OCI-LY3 (cell line): ENCODE data around the gene DNAAF5.

ENCODE experiments used
- H2AFZ ChIP-seq: fragments of 200-600, 300-600 bp; shearing (Covaris generic); 2 replicates; pipeline ENCODE4 v1.6.0; 2014; ENCODE audit warnings: antibody characterized with exemption, low read depth, low read length
- H3K27ac ChIP-seq: fragments of 200-600, 300-600 bp; sonication (generic); 2 replicates; pipeline ENCODE4 v1.5.1; 2014; ENCODE audit warnings: mild to moderate bottlenecking, low read length, moderate library complexity, mixed read lengths
- H3K27me3 ChIP-seq: fragments of 200-600, 300-600 bp; sonication (generic); 2 replicates; pipeline ENCODE4 v1.6.1; 2014; ENCODE audit warnings: low read depth, low read length, mixed read lengths
- H3K36me3 ChIP-seq: fragments of 200-600, 300-600 bp; sonication (generic); replicated peaks from 2 replicates; pipeline ENCODE3; 2014; ENCODE audit warnings: low read depth, low read length, mixed read lengths
- H3K4me1 ChIP-seq: fragments of 300-600, 200-600 bp; sonication (generic); 2 replicates; pipeline ENCODE4 v1.6.1; 2014; ENCODE audit warnings: low read length, mixed read lengths
- H3K4me2 ChIP-seq: fragments of 200-600, 300-600 bp; sonication (generic); 2 replicates; pipeline ENCODE4 v1.6.1; 2014; ENCODE audit warnings: low read length, mixed read lengths
- H3K4me3 ChIP-seq: fragments of 300-600, 200-600 bp; sonication (generic); 2 replicates; pipeline ENCODE4 v1.5.1; 2014; ENCODE audit warnings: antibody characterized with exemption, mild to moderate bottlenecking, low read length, moderate library complexity
- H3K79me2 ChIP-seq: fragments of 300-600, 200-600 bp; shearing (Covaris generic); 2 replicates; pipeline ENCODE4 v1.6.1; 2014; ENCODE audit warnings: mild to moderate bottlenecking, low read length, mixed read lengths
- H3K9ac ChIP-seq: fragments of 300-600, 200-600 bp; shearing (Covaris generic); 2 replicates; pipeline ENCODE4 v1.6.0; 2014; ENCODE audit warnings: mild to moderate bottlenecking, low read length, moderate library complexity
- H3K9me3 ChIP-seq: fragments of 200-600, 300-600 bp; shearing (Covaris generic); 2 replicates; pipeline ENCODE4 v1.6.1; 2014; ENCODE audit warnings: low read length, mixed read lengths; ENCODE audit not compliant: insufficient read depth
- H4K20me1 ChIP-seq: fragments of 200-600, 300-600 bp; sonication (generic); 2 replicates; pipeline ENCODE4 v1.6.1; 2016; ENCODE audit warnings: low read length, mixed read lengths; ENCODE audit not compliant: insufficient read depth
- EZH2phosphoT487 ChIP-seq: fragments of 200-600 bp; shearing (Covaris generic); IDR thresholded peaks from 2 replicates; pipeline ENCODE4 v1.6.1; 2018; ENCODE audit warnings: antibody characterized with exemption, mixed run types, low read depth
- TF ChIP-seq, protein P1 (sequence below): fragments of 200-600, 300-600 bp; sonication (generic); IDR thresholded peaks from 2 replicates; pipeline ENCODE4 v1.5.1; 2014; ENCODE audit warnings: antibody characterized with exemption, low read length, low read depth

DNAAF5 gene

GRCh38 chr7:747186-747585 is 20.7 kb downstream of the DNAAF5 start:
- H3K4me2 ChIP-seq = no peak overlapping the region
- H3K9me3 ChIP-seq = no peaks in the 10 kb centered on the region
- no peaks in the 10 kb centered on the region for H4K20me1 ChIP-seq
- H3K27ac ChIP-seq = no peak overlapping the region
- peaks cover 16% of the 10 kb centered on the region for H3K79me2 ChIP-seq
- peaks cover 11% of the 10 kb centered on the region for H3K36me3 ChIP-seq
- no peak for TF ChIP-seq EZH2phosphoT487
- TF ChIP-seq, protein P1, sequence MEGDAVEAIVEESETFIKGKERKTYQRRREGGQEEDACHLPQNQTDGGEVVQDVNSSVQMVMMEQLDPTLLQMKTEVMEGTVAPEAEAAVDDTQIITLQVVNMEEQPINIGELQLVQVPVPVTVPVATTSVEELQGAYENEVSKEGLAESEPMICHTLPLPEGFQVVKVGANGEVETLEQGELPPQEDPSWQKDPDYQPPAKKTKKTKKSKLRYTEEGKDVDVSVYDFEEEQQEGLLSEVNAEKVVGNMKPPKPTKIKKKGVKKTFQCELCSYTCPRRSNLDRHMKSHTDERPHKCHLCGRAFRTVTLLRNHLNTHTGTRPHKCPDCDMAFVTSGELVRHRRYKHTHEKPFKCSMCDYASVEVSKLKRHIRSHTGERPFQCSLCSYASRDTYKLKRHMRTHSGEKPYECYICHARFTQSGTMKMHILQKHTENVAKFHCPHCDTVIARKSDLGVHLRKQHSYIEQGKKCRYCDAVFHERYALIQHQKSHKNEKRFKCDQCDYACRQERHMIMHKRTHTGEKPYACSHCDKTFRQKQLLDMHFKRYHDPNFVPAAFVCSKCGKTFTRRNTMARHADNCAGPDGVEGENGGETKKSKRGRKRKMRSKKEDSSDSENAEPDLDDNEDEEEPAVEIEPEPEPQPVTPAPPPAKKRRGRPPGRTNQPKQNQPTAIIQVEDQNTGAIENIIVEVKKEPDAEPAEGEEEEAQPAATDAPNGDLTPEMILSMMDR = no peak
- no peak overlapping the region for H2AFZ ChIP-seq
- no peak overlapping the region for H3K9ac ChIP-seq
- H3K4me3 ChIP-seq = no peak overlapping the region
- H3K27me3 ChIP-seq = no peaks in the 10 kb centered on the region
- H3K4me1 ChIP-seq = no peaks in the 10 kb centered on the region

DNA sequence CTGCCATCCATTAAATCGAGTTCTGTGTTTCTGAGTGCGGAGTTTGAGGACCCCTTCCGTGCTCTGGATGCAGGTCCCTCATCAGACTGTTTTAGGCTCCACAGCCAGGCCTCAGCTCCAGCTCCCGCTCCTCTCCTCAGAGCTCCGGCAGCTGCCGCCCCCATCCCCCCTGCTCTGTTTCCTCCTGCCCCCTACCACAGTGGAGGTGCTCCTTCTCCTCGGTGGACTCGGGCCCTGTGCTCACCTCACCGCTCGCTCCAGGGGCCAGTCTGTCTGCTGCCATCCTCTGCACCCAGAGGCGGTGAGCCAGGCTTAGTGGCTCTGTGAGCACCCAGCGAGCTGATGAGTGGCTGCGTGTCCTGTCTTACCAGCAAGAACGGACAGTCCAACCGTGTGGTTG is 21.9 kb downstream of the DNAAF5 start:
- H3K4me3 ChIP-seq = no peak overlapping the region
- no peaks in the 10 kb centered on the region for H3K4me1 ChIP-seq
- no peak overlapping the region for H2AFZ ChIP-seq
- peaks cover 16% of the 10 kb centered on the region for H3K79me2 ChIP-seq
- H3K36me3 ChIP-seq = peaks cover 11% of the 10 kb centered on the region
- TF ChIP-seq, protein P1 = no peak
- TF ChIP-seq EZH2phosphoT487 = no peak
- no peaks in the 10 kb centered on the region for H3K9me3 ChIP-seq
- H3K4me2 ChIP-seq = no peak overlapping the region
- no peaks in the 10 kb centered on the region for H3K27me3 ChIP-seq
- no peak overlapping the region for H3K27ac ChIP-seq
- H4K20me1 ChIP-seq = no peaks in the 10 kb centered on the region
- H3K9ac ChIP-seq = no peak overlapping the region

DNA sequence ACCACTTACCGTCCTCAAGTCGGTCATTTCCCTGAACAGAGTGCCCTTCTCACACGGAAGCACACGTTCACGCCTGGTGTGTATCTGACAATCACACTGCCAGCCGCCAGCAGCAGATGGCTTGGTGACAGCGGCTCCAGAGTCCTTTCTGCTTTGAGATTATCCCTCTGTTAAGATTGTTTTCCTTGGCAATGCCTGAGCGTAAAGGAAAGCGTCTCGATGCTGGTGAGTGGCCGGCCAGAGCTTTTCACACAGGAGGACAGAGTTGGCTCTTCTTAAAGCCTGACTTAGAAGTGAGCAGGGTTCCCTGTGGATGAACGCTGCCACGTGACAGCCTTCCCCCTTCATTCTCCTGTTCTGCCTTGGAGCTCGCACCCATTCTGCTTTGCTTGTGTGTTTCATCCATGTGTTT is 22.6 kb downstream of the DNAAF5 start:
- Histone ChIP-seq H3K36me3 (peaks cover 11% of the 10 kb centered on the region), H3K9ac (no peak overlapping the region), H3K4me2 (no peak overlapping the region), H3K4me3 (no peak overlapping the region), H3K9me3 (no peaks in the 10 kb centered on the region), H3K79me2 (peaks cover 16% of the 10 kb centered on the region), H3K27me3 (no peaks in the 10 kb centered on the region), H2AFZ (no peak overlapping the region), H3K27ac (no peak overlapping the region), H4K20me1 (no peaks in the 10 kb centered on the region), H3K4me1 (no peaks in the 10 kb centered on the region)
- TF ChIP-seq, protein P1 = no peak
- TF ChIP-seq EZH2phosphoT487 = no peak

DNA sequence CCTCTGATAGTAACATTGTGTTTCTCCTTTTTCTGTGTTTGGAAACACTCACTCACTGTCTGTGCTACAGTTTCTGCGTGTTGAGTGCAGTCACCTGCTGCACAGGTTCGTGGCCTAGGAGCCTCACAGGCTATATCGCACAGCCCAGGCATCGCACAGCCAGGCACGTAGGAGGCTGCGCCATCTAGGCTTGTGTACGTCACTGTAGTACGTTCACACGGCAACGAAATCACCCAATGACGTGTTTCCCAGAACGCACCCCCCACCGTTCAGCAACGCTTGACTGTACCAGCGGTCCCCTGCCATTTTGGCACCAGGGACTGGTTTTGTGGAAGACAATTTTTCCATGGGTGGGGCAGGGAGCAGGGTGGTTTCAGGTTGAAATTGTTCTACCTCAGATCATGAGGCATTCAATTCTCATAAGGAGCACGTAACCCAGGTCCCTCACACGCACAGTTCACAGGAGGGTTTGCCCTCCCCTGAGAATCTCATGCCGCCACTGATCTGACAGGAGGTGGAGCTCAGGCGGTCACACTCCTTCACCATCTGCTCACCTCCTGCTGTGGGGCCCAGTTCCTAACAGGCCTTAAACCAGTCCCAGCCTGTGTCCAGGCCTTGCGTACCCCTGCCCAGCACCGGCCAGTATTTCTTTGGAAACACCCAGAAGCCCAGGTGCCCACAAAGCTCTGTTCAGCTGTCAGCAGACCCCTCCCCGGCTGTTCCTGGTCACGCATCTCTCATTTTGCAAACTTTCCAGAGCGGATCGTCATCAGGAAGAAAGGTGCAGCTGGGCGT is 23.8 kb downstream of the DNAAF5 start:
- H3K27ac ChIP-seq = no peak overlapping the region
- H3K36me3 ChIP-seq = peaks cover 6% of the 10 kb centered on the region
- H2AFZ ChIP-seq = no peak overlapping the region

More for the DNA sequence above, 23.8 kb downstream of the DNAAF5 start:
- Histone ChIP-seq H3K4me2 (no peak overlapping the region), H4K20me1 (no peaks in the 10 kb centered on the region), H3K4me3 (no peak overlapping the region), H3K9me3 (no peaks in the 10 kb centered on the region), H3K9ac (no peak overlapping the region), H3K79me2 (peaks cover 16% of the 10 kb centered on the region), H3K27me3 (no peaks in the 10 kb centered on the region), H3K4me1 (no peaks in the 10 kb centered on the region)
- TF ChIP-seq EZH2phosphoT487 = no peak
- TF ChIP-seq, protein P1 = no peak
